Measurements from ENCODE around the gene HHLA2. TPM values are rescaled to one million over a fixed set of nuclear protein-coding genes. Genes with fewer than 3 reads are reported as not detected.

The HHLA2 gene
- total RNA-seq, 2 experiments from 2014 or later, result 0.36 TPM

DNA sequence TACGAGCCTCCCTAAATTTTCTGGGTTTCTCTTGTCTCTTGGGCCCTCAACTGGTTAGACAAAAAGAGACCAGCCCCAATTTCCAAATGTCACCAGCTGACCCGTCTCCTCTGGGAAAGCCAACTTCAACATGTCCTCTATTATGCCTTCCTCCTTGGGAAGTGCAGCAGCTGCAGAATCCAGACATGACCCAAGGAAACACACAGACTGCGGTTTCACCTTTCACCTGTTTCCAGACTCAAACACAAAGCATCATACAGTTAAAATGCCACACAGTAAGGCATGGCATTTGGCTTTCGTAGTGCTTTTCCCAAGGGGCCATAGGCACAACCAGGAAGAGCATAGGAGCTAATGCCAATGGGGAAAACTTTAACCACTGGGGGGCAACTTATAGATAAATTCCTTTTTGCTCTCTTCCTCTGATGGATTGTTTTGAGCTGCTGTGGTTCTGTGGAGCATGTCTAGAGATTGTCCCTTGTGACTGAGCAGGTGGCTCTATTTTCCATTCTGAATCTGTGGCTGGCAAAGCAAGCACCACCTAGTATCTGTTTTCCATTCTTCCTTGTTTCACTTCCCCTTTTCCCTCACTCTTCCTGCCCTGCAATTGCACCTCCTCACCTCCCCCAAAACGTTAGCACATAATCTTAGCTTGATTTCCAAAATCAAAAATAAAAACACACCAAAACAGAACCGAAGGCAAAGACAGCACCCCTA, 49.3 kb downstream of the HHLA2 start:
- Histone ChIP-seq H3K4me3 (ENCODE audit: low read length) (no peak overlapping the region), H3K27ac (ENCODE audit: low read depth in 1 of 2, low read length in 2 of 2) (no peak overlapping the region), H3K4me1 (ENCODE audit: insufficient read depth, low read length) (no peaks in the 10 kb centered on the region), H3K9me3 (ENCODE audit: control insufficient read depth in 1 of 2, insufficient read depth in 1 of 2, low read length in 2 of 2) (no peaks in the 10 kb centered on the region), H3K27me3 (ENCODE audit: control insufficient read depth in 1 of 2, insufficient read depth in 2 of 2, low read length in 2 of 2) (no peaks in the 10 kb centered on the region), H3K36me3 (ENCODE audit: insufficient read depth, low read length) (no peaks in the 10 kb centered on the region)
- no peaks in the 10 kb centered on the region for H3K4me1 Mint-ChIP-seq (ENCODE audit: low read depth)
- DNase-seq (no peak), ATAC-seq (ENCODE audit: poor library complexity) (no peak)
- CTCF ChIA-PET, result no interaction called here
- H3K27ac Mint-ChIP-seq, result no peak overlapping the region
- no peak overlapping the region for H3K4me3 Mint-ChIP-seq
- H3K36me3 Mint-ChIP-seq (ENCODE audit: low read depth), result no peaks in the 10 kb centered on the region
- intact Hi-C loops (cut with DNase I, micrococcal nuclease), result no loop called here
- H3K9me3 Mint-ChIP-seq, result no peaks in the 10 kb centered on the region
- peaks cover 10% of the 10 kb centered on the region for H3K27me3 Mint-ChIP-seq
- POLR2A ChIA-PET, result no interaction called here
- TF ChIP-seq, protein P1, sequence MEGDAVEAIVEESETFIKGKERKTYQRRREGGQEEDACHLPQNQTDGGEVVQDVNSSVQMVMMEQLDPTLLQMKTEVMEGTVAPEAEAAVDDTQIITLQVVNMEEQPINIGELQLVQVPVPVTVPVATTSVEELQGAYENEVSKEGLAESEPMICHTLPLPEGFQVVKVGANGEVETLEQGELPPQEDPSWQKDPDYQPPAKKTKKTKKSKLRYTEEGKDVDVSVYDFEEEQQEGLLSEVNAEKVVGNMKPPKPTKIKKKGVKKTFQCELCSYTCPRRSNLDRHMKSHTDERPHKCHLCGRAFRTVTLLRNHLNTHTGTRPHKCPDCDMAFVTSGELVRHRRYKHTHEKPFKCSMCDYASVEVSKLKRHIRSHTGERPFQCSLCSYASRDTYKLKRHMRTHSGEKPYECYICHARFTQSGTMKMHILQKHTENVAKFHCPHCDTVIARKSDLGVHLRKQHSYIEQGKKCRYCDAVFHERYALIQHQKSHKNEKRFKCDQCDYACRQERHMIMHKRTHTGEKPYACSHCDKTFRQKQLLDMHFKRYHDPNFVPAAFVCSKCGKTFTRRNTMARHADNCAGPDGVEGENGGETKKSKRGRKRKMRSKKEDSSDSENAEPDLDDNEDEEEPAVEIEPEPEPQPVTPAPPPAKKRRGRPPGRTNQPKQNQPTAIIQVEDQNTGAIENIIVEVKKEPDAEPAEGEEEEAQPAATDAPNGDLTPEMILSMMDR (IDR thresholded peaks at IDR 0.05), result no peak

DNA sequence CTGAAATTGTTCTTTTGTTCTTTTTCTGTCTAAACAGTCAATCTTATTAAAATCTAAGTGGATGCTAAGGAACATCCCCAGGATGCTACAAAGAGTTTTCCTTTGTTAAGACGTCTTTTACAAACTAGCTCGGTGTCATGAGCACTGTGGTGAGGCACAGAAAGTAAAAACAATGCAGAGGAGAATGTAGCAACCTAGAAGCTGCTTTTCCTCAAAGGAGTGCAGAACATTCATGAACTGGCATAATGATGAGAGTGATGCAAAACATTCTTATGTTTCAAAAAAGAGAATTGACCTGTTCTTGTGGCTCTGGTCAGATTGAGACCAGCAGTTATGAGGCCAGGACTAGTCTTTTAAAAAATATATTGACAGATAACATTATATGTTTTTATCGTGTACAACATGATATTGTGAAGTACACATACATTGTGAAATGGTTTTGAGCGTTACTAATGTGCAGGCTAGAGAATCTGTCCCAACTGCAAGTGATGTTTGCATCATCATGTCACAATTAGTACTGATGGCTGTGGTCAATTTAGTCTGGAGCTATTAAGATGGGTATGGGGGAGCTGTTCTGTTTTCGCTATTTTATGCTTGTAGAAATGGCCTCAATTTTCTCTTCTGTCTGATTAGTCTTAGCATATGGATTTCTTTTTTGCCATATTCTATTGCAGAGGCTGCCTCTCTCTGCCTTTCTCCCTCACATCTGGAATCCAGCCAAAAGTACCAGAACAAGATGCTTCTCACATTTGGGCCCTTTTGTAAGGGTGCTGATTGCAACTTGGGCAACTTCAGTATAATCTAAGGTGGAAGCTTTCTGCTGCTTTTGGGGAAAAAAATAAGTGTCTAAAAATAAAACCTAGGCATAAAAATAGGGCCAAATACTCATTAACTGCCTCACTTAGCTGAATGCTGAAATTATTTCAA, 50.2 kb downstream of the HHLA2 start:
- Histone ChIP-seq H3K4me3 (ENCODE audit: low read length) (no peak overlapping the region), H3K4me1 (ENCODE audit: insufficient read depth, low read length) (no peaks in the 10 kb centered on the region), H3K27ac (ENCODE audit: low read depth in 1 of 2, low read length in 2 of 2) (no peak overlapping the region), H3K27me3 (ENCODE audit: control insufficient read depth in 1 of 2, insufficient read depth in 2 of 2, low read length in 2 of 2) (no peaks in the 10 kb centered on the region), H3K36me3 (ENCODE audit: insufficient read depth, low read length) (no peaks in the 10 kb centered on the region), H3K9me3 (ENCODE audit: control insufficient read depth in 1 of 2, insufficient read depth in 1 of 2, low read length in 2 of 2) (no peaks in the 10 kb centered on the region)
- Mint-ChIP-seq H3K4me1 (ENCODE audit: low read depth) (no peaks in the 10 kb centered on the region), H3K27me3 (peaks cover 10% of the 10 kb centered on the region), H3K4me3 (no peak overlapping the region), H3K9me3 (no peaks in the 10 kb centered on the region), H3K36me3 (ENCODE audit: low read depth) (no peaks in the 10 kb centered on the region), H3K27ac (no peak overlapping the region)
- CTCF ChIA-PET, result no interaction called here
- TF ChIP-seq, protein P1 (IDR thresholded peaks at IDR 0.05), result no peak
- DNase-seq (no peak), ATAC-seq (ENCODE audit: poor library complexity) (no peak)
- intact Hi-C loops (cut with DNase I, micrococcal nuclease), result no loop called here
- POLR2A ChIA-PET, result no interaction called here

DNA sequence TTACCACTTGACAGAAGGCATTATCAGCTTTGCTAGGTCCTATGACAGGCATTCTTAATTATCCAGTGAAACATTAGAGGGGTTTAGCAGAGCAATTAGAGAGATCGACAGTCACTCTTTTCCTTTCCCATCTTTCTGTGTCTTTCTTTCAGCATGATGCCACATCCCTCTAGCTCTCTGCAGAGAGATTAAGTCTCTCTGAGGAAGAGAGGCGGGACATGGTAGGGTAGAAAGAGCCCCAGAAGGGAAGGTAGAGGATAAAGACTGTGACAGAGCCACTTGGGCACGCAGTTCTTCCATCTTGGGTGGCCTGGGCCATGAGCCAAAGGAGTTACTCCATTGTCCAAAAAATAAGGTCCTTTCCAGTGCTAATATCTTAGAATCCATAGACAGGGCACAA, 55.8 kb downstream of the HHLA2 start:
- Mint-ChIP-seq H3K4me1 (ENCODE audit: low read depth) (no peaks in the 10 kb centered on the region), H3K27me3 (peaks cover 10% of the 10 kb centered on the region), H3K4me3 (no peak overlapping the region), H3K27ac (no peak overlapping the region), H3K36me3 (ENCODE audit: low read depth) (no peaks in the 10 kb centered on the region), H3K9me3 (no peaks in the 10 kb centered on the region)
- intact Hi-C loops (cut with DNase I, micrococcal nuclease), result no loop called here
- DNase-seq (no peak), ATAC-seq (ENCODE audit: poor library complexity) (no peak)
- TF ChIP-seq, protein P1 (IDR thresholded peaks at IDR 0.05), result no peak
- H3K27ac ChIP-seq (ENCODE audit: low read depth in 1 of 2, low read length in 2 of 2), result no peak overlapping the region
- H3K4me1 ChIP-seq (ENCODE audit: insufficient read depth, low read length), result no peaks in the 10 kb centered on the region
- H3K36me3 ChIP-seq (ENCODE audit: insufficient read depth, low read length), result no peaks in the 10 kb centered on the region
- H3K9me3 ChIP-seq (ENCODE audit: control insufficient read depth in 1 of 2, insufficient read depth in 1 of 2, low read length in 2 of 2), result no peaks in the 10 kb centered on the region
- CTCF ChIA-PET, result no interaction called here
- H3K4me3 ChIP-seq (ENCODE audit: low read length), result no peak overlapping the region
- POLR2A ChIA-PET, result no interaction called here
- no peaks in the 10 kb centered on the region for H3K27me3 ChIP-seq (ENCODE audit: control insufficient read depth in 1 of 2, insufficient read depth in 2 of 2, low read length in 2 of 2)

All from CD4-positive, alpha-beta T cell (primary cell).